Activated CD8-positive, alpha-beta memory T cell treated with anti-CD3 and anti-CD28 coated beads, Interleukin-2, amount 50 U/mL, for 48 hours (primary cell): ENCODE data around the gene ZBTB43.

Experiments
- DNase-seq: peaks from one replicate; pipeline ENCODE4 v3.0.0-alpha.2; 2020

The ZBTB43 gene

GRCh38 chr9:126832440-126832839, 27.6 kb downstream of the ZBTB43 start:
- no peak for DNase-seq

- no peak for DNase-seq
Measured at GRCh38 chr9:126833020-126833419, 28.2 kb downstream of the ZBTB43 start.

GRCh38 chr9:126833710-126834345, 29.0 kb downstream of the ZBTB43 start:
- no peak for DNase-seq

GRCh38 chr9:126834672-126835071, 29.8 kb downstream of the ZBTB43 start:
- no peak for DNase-seq

GRCh38 chr9:126836216-126836615, 31.4 kb downstream of the ZBTB43 start:
- DNase-seq = no peak

- DNase-seq = no peak
Measured at GRCh38 chr9:126838055-126838811, 33.4 kb downstream of the ZBTB43 start.

- DNase-seq = no peak
Measured at GRCh38 chr9:126838895-126839294, 34.1 kb downstream of the ZBTB43 start.

- no peak for DNase-seq
Measured at GRCh38 chr9:126839301-126839700, 34.5 kb downstream of the ZBTB43 start.

GRCh38 chr9:126842220-126842842, 37.5 kb downstream of the ZBTB43 start:
- DNase-seq = no peak

- no peak for DNase-seq
Measured at GRCh38 chr9:126842977-126843799, 38.3 kb downstream of the ZBTB43 start.

GRCh38 chr9:126844085-126844484, 39.2 kb downstream of the ZBTB43 start:
- DNase-seq = no peak

GRCh38 chr9:126847051-126847450, 42.2 kb downstream of the ZBTB43 start:
- no peak for DNase-seq

GRCh38 chr9:126849591-126850225, 44.9 kb downstream of the ZBTB43 start:
- DNase-seq = no peak

GRCh38 chr9:126851286-126851880, 46.5 kb downstream of the ZBTB43 start:
- no peak for DNase-seq

GRCh38 chr9:126852086-126852688, 47.3 kb downstream of the ZBTB43 start:
- DNase-seq = no peak

- no peak for DNase-seq
Measured at GRCh38 chr9:126853667-126854066, 48.8 kb downstream of the ZBTB43 start.

- DNase-seq = no peak
Measured at GRCh38 chr9:126854734-126855133, 49.9 kb downstream of the ZBTB43 start.

- no peak for DNase-seq
Measured at GRCh38 chr9:126856326-126856877, 51.6 kb downstream of the ZBTB43 start.

GRCh38 chr9:126857261-126857960, 52.6 kb downstream of the ZBTB43 start:
- DNase-seq = no peak

- DNase-seq = no peak
Measured at GRCh38 chr9:126859111-126859510, 54.3 kb downstream of the ZBTB43 start.
